SK-N-SH (cell line): ENCODE data around the gene TYW1B.
"Not testable (repeated sequence)": the region's sequence is repeated elsewhere in the genome, so short reads cannot be mapped to it uniquely, and the experiment has no call there.

Source experiments
- CTCF ChIP-seq: fragments of 200-600 bp; sonication (generic); IDR thresholded peaks from 2 replicates; pipeline ENCODE4 v1.6.1; 2017; ENCODE audit warnings: antibody characterized with exemption, mild to moderate bottlenecking, moderate library complexity
- IRF3 ChIP-seq: fragments of 150-350 bp; IDR thresholded peaks from 2 replicates; pipeline ENCODE4 v1.6.1; 2016; ENCODE audit warnings: mild to moderate bottlenecking, low read depth, low read length
- JUND ChIP-seq: IDR thresholded peaks from 2 replicates; pipeline ENCODE4 v1.4.0; 2012
- MAX ChIP-seq: IDR thresholded peaks from 2 replicates; pipeline ENCODE4 v1.4.0; 2012; ENCODE audit warnings: low read depth
- NRF1 ChIP-seq: IDR thresholded peaks from 2 replicates; pipeline ENCODE4 v1.6.1; 2012; ENCODE audit warnings: low read depth, mild to moderate bottlenecking, low read length
- PBX3 ChIP-seq: IDR thresholded peaks from 2 replicates; pipeline ENCODE4; 2012
- POLR2AphosphoS5 ChIP-seq: IDR thresholded peaks from 2 replicates; pipeline ENCODE4 v1.6.1; 2012; ENCODE audit warnings: low read depth, low read length
- RAD21 ChIP-seq: IDR thresholded peaks from 2 replicates; pipeline ENCODE4 v1.6.1; 2012; ENCODE audit warnings: mild to moderate bottlenecking, low read length
- RCOR1 ChIP-seq: fragments of 150-350 bp; IDR thresholded peaks from 2 replicates; pipeline ENCODE4 v1.6.1; 2017; ENCODE audit warnings: antibody characterized with exemption, low read length
- RXRA ChIP-seq: IDR thresholded peaks from 2 replicates; pipeline ENCODE4 v1.4.0; 2012; ENCODE audit warnings: low read depth, mild to moderate bottlenecking, borderline replicate concordance
- TCF12 ChIP-seq: IDR thresholded peaks from 2 replicates; pipeline ENCODE4 v1.4.0; 2012
- USF2 ChIP-seq: fragments of 150-350 bp; IDR thresholded peaks from 2 replicates; pipeline ENCODE4 v1.6.1; 2017; ENCODE audit warnings: antibody characterized with exemption, low read length, low read depth, borderline replicate concordance

GRCh38 chr7:72554401-72554800 lies 273.6 kb downstream of the TYW1B start:
- not testable (repeated sequence) for TF ChIP-seq CTCF, JUND, TCF12, RCOR1, PBX3, NRF1, MAX, POLR2AphosphoS5, USF2, RXRA, IRF3, RAD21
